ENCODE results near the gene LMO1. TPM values are rescaled to one million over a fixed set of nuclear protein-coding genes. Genes with fewer than 3 reads are reported as not detected.
A peak's percentile ranks its signal among the peaks of the same experiment; 100 is the strongest.

LMO1 gene
- polyA plus RNA-seq, 1 donor (not counting 4 experiments of a cell fraction or from before 2014, with no cell fraction given), result 0.08 TPM

DNA sequence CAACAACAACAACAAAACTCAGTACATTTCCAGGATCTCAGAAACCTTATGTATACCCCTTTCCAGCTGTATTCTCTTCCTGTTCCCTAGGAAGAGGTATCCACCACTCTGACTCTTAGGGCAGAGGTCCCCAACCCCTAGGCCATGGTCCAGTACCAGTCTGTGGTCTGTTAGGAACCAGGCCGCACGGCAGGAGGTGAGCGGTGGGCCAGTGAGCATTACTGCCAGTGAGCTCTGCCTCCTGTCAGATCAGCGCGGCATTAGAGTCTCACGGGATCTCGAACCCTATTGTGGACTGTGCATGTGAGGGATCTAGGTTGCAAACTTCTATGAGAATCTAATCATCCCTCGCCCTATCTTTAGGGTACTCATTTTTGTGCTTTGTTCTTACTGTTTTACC, 43.9 kb upstream of the LMO1 start:
- H3K9me1 ChIP-seq (ENCODE audit: control insufficient read depth, extremely low read depth, insufficient read depth, low read length), result no peaks in the 10 kb centered on the region
- FAIRE-seq (no peak), DNase-seq (ENCODE audit: low read depth, low spot score) (no peak)
- no peaks in the 10 kb centered on the region for H3K36me3 ChIP-seq (ENCODE audit: control insufficient read depth in 2 of 2, extremely low read depth in 1 of 2, insufficient read depth in 2 of 2, low read length in 2 of 2)
- H3K27ac ChIP-seq (ENCODE audit: control insufficient read depth, insufficient read depth, low read length), result no peak overlapping the region
- no peak overlapping the region for H3K9ac ChIP-seq (ENCODE audit: control insufficient read depth, extremely low read depth, insufficient read depth, low read length)
- no peaks in the 10 kb centered on the region for H3K79me2 ChIP-seq (ENCODE audit: control insufficient read depth, insufficient read depth, low read length)
- H3K4me1 ChIP-seq (ENCODE audit: control insufficient read depth, extremely low read depth, insufficient read depth, low read length), result no peaks in the 10 kb centered on the region
- H4K20me1 ChIP-seq (ENCODE audit: control insufficient read depth, extremely low read depth, insufficient read depth, low read length), result no peaks in the 10 kb centered on the region
- H3K9me3 ChIP-seq (ENCODE audit: control insufficient read depth, low read depth, low read length), result no peaks in the 10 kb centered on the region
- no peaks in the 10 kb centered on the region for H3K27me3 ChIP-seq (ENCODE audit: control insufficient read depth, extremely low read depth, insufficient read depth, low read length)
- TF ChIP-seq, protein P1, sequence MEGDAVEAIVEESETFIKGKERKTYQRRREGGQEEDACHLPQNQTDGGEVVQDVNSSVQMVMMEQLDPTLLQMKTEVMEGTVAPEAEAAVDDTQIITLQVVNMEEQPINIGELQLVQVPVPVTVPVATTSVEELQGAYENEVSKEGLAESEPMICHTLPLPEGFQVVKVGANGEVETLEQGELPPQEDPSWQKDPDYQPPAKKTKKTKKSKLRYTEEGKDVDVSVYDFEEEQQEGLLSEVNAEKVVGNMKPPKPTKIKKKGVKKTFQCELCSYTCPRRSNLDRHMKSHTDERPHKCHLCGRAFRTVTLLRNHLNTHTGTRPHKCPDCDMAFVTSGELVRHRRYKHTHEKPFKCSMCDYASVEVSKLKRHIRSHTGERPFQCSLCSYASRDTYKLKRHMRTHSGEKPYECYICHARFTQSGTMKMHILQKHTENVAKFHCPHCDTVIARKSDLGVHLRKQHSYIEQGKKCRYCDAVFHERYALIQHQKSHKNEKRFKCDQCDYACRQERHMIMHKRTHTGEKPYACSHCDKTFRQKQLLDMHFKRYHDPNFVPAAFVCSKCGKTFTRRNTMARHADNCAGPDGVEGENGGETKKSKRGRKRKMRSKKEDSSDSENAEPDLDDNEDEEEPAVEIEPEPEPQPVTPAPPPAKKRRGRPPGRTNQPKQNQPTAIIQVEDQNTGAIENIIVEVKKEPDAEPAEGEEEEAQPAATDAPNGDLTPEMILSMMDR (optimal IDR thresholded peaks at IDR 0.05 in 1 of 3, IDR thresholded peaks at IDR 0.05 in 1 of 3, conservative IDR thresholded peaks at IDR 0.05 in 1 of 3; ENCODE audit: extremely low read depth in 1 of 3, insufficient read depth in 2 of 3, low read length in 3 of 3), result no peak
- no peak for TF ChIP-seq EZH2 (IDR thresholded peaks at IDR 0.05; ENCODE audit: low read length)
- H3K4me3 ChIP-seq (ENCODE audit: control insufficient read depth in 2 of 3, extremely low read depth in 1 of 3, insufficient read depth in 2 of 3, low read depth in 1 of 3, low read length in 3 of 3), result no peak overlapping the region
- H2AFZ ChIP-seq (ENCODE audit: control insufficient read depth, low read length), result no peak overlapping the region
- dilution Hi-C loops (cut with MboI; ENCODE audit: extremely low pct_ligation_motif_present, low sequenced_read_pairs), result no loop called here
- H3K4me2 ChIP-seq (ENCODE audit: control insufficient read depth, extremely low read depth, insufficient read depth, low read depth, low read length), result no peak overlapping the region

DNA sequence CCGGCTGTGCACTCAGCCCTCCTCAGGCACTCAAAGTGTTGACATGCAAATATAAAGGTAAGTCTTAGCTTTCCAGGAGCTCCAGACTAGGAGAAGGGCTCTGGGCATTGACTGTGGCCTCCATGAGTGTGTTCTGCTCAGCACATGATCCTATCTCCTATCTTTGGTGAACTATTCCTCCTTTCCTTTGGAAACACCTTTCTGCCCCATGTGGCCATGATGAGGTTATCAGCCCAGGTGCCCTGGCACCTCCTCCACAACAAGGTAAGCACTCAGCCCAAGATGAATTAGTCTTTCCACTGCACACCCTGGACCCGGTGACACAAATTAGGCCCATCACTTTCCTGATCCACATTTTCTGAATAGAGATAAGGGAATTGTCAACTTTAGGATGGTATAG, 37.9 kb upstream of the LMO1 start:
- no peaks in the 10 kb centered on the region for H3K36me3 ChIP-seq (ENCODE audit: control insufficient read depth in 2 of 2, extremely low read depth in 1 of 2, insufficient read depth in 2 of 2, low read length in 2 of 2)
- H4K20me1 ChIP-seq (ENCODE audit: control insufficient read depth, extremely low read depth, insufficient read depth, low read length), result no peaks in the 10 kb centered on the region
- H3K9me3 ChIP-seq (ENCODE audit: control insufficient read depth, low read depth, low read length), result no peaks in the 10 kb centered on the region
- H3K4me1 ChIP-seq (ENCODE audit: control insufficient read depth, extremely low read depth, insufficient read depth, low read length), result no peaks in the 10 kb centered on the region
- H3K27me3 ChIP-seq (ENCODE audit: control insufficient read depth, extremely low read depth, insufficient read depth, low read length), result peaks cover 3% of the 10 kb centered on the region
- H2AFZ ChIP-seq (ENCODE audit: control insufficient read depth, low read length), result no peak overlapping the region
- no peak for DNase-seq (ENCODE audit: low read depth, low spot score)
- TF ChIP-seq, protein P1 (optimal IDR thresholded peaks at IDR 0.05 in 1 of 3, IDR thresholded peaks at IDR 0.05 in 1 of 3, conservative IDR thresholded peaks at IDR 0.05 in 1 of 3; ENCODE audit: extremely low read depth in 1 of 3, insufficient read depth in 2 of 3, low read length in 3 of 3), result peak in 2 of 3 experiments; percentile 18 to 23
- TF ChIP-seq EZH2 (IDR thresholded peaks at IDR 0.05; ENCODE audit: low read length), result no peak
- dilution Hi-C loops (cut with MboI; ENCODE audit: extremely low pct_ligation_motif_present, low sequenced_read_pairs), result no loop called here
- H3K79me2 ChIP-seq (ENCODE audit: control insufficient read depth, insufficient read depth, low read length), result no peaks in the 10 kb centered on the region
- FAIRE-seq, result no peak
- H3K9me1 ChIP-seq (ENCODE audit: control insufficient read depth, extremely low read depth, insufficient read depth, low read length), result no peaks in the 10 kb centered on the region
- no peak overlapping the region for H3K4me2 ChIP-seq (ENCODE audit: control insufficient read depth, extremely low read depth, insufficient read depth, low read depth, low read length)
- no peak overlapping the region for H3K4me3 ChIP-seq (ENCODE audit: control insufficient read depth in 2 of 3, extremely low read depth in 1 of 3, insufficient read depth in 2 of 3, low read depth in 1 of 3, low read length in 3 of 3)
- H3K27ac ChIP-seq (ENCODE audit: control insufficient read depth, insufficient read depth, low read length), result no peak overlapping the region
- no peak overlapping the region for H3K9ac ChIP-seq (ENCODE audit: control insufficient read depth, extremely low read depth, insufficient read depth, low read length)

Measured in keratinocyte (primary cell).